Endothelial cell (in vitro differentiated cells): ENCODE measurements around the gene TM9SF1. TPM values are rescaled to one million over a fixed set of nuclear protein-coding genes. Genes with fewer than 3 reads are reported as not detected.
"Not testable (repeated sequence)": the region's sequence is repeated elsewhere in the genome, so short reads cannot be mapped to it uniquely, and the experiment has no call there.

ENCODE experiments used
- DNase-seq: peaks from one replicate; pipeline ENCODE4 v3.0.0; 2021; ENCODE audit warnings: low spot score
- H3K27ac Mint-ChIP-seq: one replicate; pipeline ENCODE4 v1.8.0; 2021; ENCODE audit warnings: mixed read lengths, inconsistent platforms; ENCODE audit not compliant: unreplicated experiment
- H3K27me3 Mint-ChIP-seq: one replicate; pipeline ENCODE4 v1.8.0; 2021; ENCODE audit warnings: mild to moderate bottlenecking, moderate library complexity, mixed read lengths, inconsistent platforms; ENCODE audit not compliant: unreplicated experiment
- H3K36me3 Mint-ChIP-seq: one replicate; pipeline ENCODE4 v1.8.0; 2021; ENCODE audit warnings: mild to moderate bottlenecking, low read depth, mixed read lengths, inconsistent platforms; ENCODE audit not compliant: unreplicated experiment
- H3K4me1 Mint-ChIP-seq: one replicate; pipeline ENCODE4 v1.8.0; 2021; ENCODE audit warnings: mild to moderate bottlenecking, mixed read lengths, inconsistent platforms; ENCODE audit not compliant: unreplicated experiment
- H3K4me3 Mint-ChIP-seq: one replicate; pipeline ENCODE4 v1.8.0; 2021; ENCODE audit warnings: mild to moderate bottlenecking, mixed read lengths, inconsistent platforms; ENCODE audit not compliant: unreplicated experiment
- H3K9me3 Mint-ChIP-seq: one replicate; pipeline ENCODE4 v1.8.0; 2021; ENCODE audit warnings: mixed read lengths, inconsistent platforms; ENCODE audit not compliant: unreplicated experiment
- total RNA-seq: library from RNA; stranded (reverse); fragmentation: NEBNext Ultra II Directional; extraction: Animal tissue kit (Norgen Biotek cat#: 25700); gene quantifications from one replicate; pipeline ENCODE4 v1.2.1, GENCODE V29; 2021; ENCODE audit not compliant: unreplicated experiment
- TF ChIP-seq, protein P1 (sequence below): fragments of 200-600 bp; sonication (generic); IDR thresholded peaks from one replicate; pipeline ENCODE4 v1.5.0; 2021; ENCODE audit warnings: antibody characterized with exemption; ENCODE audit not compliant: unreplicated experiment

Gene TM9SF1
- total RNA-seq, 1 donor from 2014 or later = 41.8 TPM

DNA sequence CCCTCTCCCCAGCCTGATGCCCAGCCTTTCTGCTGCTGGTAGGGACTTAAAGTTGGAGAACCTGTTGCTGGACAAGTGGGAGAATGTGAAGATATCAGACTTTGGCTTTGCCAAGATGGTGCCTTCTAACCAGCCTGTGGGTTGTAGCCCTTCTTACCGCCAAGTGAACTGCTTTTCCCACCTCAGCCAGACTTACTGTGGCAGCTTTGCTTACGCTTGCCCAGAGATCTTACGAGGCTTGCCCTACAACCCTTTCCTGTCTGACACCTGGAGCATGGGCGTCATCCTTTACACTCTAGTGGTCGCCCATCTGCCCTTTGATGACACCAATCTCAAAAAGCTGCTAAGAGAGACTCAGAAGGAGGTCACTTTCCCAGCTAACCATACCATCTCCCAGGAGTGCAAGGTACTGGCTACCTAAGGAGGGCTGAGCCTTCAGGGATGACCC lies 11.9 kb upstream of the TM9SF1 start:
- Mint-ChIP-seq H3K9me3 (no peaks in the 10 kb centered on the region), H3K4me1 (peaks cover 6% of the 10 kb centered on the region), H3K27me3 (peaks cover 12% of the 10 kb centered on the region), H3K4me3 (peak overlapping the region; percentile 35), H3K27ac (no peak overlapping the region), H3K36me3 (peaks cover 54% of the 10 kb centered on the region)
- no peak for DNase-seq
- TF ChIP-seq, protein P1, sequence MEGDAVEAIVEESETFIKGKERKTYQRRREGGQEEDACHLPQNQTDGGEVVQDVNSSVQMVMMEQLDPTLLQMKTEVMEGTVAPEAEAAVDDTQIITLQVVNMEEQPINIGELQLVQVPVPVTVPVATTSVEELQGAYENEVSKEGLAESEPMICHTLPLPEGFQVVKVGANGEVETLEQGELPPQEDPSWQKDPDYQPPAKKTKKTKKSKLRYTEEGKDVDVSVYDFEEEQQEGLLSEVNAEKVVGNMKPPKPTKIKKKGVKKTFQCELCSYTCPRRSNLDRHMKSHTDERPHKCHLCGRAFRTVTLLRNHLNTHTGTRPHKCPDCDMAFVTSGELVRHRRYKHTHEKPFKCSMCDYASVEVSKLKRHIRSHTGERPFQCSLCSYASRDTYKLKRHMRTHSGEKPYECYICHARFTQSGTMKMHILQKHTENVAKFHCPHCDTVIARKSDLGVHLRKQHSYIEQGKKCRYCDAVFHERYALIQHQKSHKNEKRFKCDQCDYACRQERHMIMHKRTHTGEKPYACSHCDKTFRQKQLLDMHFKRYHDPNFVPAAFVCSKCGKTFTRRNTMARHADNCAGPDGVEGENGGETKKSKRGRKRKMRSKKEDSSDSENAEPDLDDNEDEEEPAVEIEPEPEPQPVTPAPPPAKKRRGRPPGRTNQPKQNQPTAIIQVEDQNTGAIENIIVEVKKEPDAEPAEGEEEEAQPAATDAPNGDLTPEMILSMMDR = no peak

GRCh38 chr14:24206260-24207103 lies 11.2 kb upstream of the TM9SF1 start:
- TF ChIP-seq, protein P1 = no peak
- H3K4me3 Mint-ChIP-seq = peak overlapping the region; percentile 35
- peaks cover 11% of the 10 kb centered on the region for H3K27me3 Mint-ChIP-seq
- H3K36me3 Mint-ChIP-seq = peaks cover 58% of the 10 kb centered on the region
- H3K9me3 Mint-ChIP-seq = no peaks in the 10 kb centered on the region
- no peak overlapping the region for H3K27ac Mint-ChIP-seq
- H3K4me1 Mint-ChIP-seq = peaks cover 6% of the 10 kb centered on the region
- DNase-seq = no peak

- peaks cover 7% of the 10 kb centered on the region for H3K27me3 Mint-ChIP-seq
- H3K36me3 Mint-ChIP-seq = peaks cover 50% of the 10 kb centered on the region
- TF ChIP-seq, protein P1 = no peak
- H3K4me3 Mint-ChIP-seq = peak overlapping the region; percentile 20
- no peak for DNase-seq
- no peaks in the 10 kb centered on the region for H3K9me3 Mint-ChIP-seq
- no peak overlapping the region for H3K27ac Mint-ChIP-seq
- H3K4me1 Mint-ChIP-seq = peaks cover 6% of the 10 kb centered on the region
Observed at GRCh38 chr14:24204163-24205146, 9.2 kb upstream of the TM9SF1 start.

DNA sequence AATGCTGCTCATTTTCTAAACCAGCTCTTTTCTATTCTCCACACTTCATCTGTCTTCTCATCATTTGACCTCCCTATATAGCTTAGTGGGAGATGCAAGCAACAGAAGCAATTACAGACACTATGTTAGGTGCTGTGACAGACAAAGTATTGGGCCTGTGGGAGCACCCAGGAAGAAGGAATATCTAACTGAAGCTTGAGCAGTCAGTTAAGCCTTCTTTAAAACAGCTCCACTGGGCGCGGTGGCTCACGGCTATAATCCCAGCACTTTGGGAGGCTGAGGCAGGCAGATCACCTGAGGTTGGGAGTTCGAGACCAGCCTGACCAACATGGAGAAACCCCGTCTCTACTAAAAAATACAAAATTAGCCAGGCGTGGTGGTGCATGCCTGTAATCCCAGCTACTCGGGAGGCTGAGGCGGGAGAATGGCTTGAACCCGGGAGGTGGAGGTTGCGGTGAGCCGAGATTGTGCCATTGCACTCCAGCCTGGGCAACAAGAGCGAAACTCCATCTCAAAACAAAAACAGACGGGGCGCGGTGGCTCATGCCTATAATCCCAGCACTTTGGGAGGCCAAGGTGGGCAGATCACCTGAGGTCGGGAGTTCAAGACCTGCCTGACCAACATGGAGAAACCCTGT lies 8.1 kb upstream of the TM9SF1 start:
- not testable (repeated sequence) for H3K27ac Mint-ChIP-seq

DNA sequence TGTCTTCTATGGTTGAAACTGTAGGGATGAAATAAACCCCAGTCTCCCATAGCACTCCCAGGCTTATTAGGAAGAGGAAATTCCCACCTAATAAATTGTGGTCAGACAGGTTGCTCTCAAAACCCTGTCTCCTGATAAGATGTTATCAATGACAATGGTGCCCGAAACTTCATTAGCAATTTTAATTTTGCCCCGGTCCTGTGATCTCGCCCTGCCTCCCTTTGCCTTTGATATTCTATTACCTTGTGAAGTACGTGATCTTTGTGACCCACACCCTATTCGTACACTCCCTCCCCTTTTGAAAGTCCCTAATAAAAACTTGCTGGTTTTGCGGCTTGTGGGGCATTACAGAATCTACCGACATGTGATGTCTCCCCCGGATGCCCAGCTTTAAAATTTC lies 7.3 kb upstream of the TM9SF1 start:
- H3K27ac Mint-ChIP-seq, H3K4me1 Mint-ChIP-seq, H3K27me3 Mint-ChIP-seq, H3K9me3 Mint-ChIP-seq, DNase-seq: not testable (repeated sequence)
- Mint-ChIP-seq H3K36me3 (peaks cover 44% of the 10 kb centered on the region), H3K4me3 (peak overlapping the region; percentile 16)

More for the DNA sequence above, 8.1 kb upstream of the TM9SF1 start:
- H3K4me1 Mint-ChIP-seq, H3K27me3 Mint-ChIP-seq, H3K9me3 Mint-ChIP-seq, DNase-seq: not testable (repeated sequence)
- H3K36me3 Mint-ChIP-seq = peaks cover 50% of the 10 kb centered on the region
- H3K4me3 Mint-ChIP-seq = peak overlapping the region; percentile 16
